Stimulated activated naive CD4-positive, alpha-beta T cell treated with Interleukin-2 at 50 U/mL for 16 hours (primary cell): ENCODE results near the gene STUB1.

Experiments
- DNase-seq: peaks from one replicate; lab custom pipeline; 2025; lab: John Stamatoyannopoulos, UW

STUB1 gene

DNA sequence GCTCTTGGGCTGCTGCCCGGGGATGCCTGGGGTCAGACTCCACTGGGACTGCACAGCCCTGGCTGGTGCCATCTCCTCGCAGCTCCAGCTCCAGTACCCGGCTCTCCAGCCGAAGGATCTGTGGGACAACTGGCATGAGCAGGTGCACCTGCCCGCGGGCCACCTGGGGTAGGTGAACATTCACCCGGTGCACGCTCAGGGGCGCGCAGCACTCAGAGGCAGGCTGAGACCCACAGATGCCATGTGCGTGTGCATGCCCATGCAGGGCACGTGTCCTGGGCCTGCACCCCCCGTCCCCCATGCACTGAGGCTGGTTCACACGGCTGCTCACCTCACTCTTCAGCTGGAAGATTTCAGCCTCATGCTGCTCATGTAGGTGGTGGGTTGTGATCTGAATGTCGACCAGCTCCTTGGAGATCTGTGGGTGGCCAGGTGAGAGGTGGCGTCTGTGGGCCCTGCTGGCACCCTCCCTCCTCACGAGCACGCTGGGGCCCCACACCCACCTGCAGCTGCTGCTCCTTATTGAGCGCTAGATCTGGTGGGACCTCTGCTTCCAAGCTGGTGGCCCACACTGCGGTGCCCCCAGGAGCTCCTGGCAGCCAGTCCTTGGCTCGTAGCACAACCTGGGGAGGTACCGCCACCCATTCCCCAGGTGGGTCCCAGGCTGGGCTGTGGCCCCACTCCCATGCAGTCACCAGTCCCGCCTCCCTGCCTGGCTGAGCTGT is 45.4 kb downstream of the STUB1 start:
- DNase-seq = no peak

DNA sequence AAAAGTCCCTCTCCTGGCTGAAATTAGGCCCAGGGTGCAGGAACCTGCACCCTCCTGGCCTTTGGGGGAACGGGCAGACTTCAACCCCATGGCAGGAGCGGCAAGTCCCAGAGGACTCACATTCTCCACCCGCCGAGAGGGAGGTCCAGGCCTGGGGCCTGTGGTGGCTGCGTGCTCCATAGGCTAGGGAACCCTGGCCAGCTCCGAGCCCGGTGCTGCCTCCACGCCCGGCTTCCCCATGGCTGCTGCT is 45.9 kb downstream of the STUB1 start:
- DNase-seq = no peak

DNA sequence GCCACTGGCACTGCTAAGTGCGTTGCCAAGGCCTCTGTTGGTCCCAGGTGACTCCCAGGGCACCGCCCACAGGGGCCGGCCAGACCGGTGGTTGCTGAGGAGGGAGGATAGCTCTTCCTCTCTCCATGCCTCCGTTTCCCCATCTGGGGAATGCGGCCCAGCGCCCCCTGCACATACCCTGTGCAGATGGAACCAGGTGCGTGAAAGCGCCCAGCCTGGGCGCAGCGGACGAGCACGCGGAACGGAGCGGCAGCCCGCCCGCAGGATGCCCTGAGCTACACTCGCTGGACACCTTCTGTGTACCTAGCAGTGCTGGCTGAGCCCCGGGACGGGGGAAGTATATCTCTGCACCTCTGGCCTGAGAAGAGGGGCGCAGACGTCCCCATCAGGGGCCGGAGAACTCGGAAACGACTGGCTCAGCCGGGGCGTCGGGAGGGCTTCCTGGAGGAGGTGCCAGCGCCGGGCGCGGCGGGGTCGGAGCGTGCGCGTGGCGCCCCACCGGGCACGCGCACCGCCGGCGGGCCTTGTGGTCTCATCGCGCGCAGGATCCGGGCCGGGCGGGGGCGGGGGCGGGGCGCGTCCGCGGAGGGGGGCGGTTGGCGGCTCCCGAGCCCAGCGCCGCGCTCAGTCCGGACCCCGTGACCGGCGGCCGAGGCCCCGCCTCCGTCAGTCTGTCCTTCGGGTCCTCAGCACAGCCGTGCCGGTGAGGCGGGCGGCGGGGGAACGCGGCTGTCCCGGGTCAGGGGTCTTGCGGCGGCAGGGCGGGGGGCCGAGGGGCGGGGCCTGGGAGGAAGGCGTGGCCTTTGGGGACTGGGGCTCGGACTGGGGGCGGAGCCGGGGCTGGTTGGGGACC is 46.5 kb downstream of the STUB1 start, which contains the start of the genes CCDC78 and HAGHL:
Gene CCDC78 (minus strand): TSS at position 6 of the 853 bp plus-strand sequence. CDS start 76 bp downstream, outside the sequence.
Gene HAGHL (plus strand): TSS at position 669 of the 853 bp plus-strand sequence. CDS start 404 bp downstream, outside the sequence.
- peak; percentile 50 for DNase-seq

DNA sequence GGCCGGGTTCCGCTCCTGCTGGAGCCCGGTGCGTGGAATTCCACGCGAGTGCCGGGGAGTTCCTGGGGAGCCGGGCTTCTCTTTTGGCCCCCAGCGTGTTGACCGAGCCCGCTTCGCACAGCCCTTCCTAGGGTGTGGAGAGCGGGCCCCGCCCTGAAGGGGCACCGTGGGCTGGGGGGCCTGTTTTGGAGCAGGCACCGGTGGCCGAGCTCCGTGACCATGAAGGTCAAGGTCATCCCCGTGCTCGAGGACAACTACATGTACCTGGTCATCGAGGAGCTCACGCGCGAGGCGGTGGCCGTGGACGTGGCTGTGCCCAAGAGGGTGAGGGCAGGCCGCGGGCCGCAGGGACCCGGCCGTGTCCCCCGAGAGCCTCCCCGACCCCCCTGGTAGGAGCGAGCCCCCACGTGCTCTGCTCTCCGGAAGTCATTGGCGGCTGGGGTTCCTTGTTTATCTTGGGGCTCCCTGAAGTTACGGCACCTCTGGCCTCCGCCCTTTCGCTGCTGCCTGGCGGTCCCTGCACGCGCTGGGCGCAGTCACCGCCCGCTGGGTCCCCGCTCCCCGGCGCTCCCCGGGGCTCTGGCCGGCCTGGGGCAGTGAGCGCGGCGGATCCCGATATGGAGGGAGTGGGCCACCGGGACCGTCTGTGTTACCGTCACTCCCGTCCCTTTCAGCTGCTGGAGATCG is 47.2 kb downstream of the STUB1 start:
- no peak for DNase-seq

DNA sequence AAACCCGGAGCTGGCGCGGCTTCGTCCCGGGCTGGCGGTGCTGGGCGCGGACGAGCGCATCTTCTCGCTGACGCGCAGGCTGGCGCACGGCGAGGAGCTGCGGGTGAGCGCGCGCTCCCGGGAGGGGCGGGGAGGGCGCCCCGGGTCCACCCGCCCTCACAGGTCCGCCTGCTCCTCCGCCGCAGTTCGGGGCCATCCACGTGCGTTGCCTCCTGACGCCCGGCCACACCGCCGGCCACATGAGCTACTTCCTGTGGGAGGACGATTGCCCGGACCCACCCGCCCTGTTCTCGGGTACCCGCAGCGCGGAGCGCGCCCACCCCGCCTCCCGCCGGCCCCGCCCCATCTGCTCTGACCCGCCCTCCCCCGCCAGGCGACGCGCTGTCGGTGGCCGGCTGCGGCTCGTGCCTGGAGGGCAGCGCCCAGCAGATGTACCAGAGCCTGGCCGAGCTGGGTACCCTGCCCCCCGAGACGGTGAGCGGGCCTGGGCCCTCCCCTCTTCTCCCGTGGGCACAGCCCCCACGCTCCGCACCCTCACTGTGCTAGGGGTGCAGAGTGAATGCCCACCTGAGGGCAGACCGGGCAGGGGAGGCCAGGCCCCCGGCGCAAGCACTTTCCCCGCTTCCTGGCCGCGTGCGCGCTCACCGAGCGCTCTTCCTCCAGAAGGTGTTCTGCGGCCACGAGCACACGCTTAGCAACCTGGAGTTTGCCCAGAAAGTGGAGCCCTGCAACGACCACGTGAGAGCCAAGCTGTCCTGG is 48.1 kb downstream of the STUB1 start:
- peak; percentile 55 for DNase-seq

DNA sequence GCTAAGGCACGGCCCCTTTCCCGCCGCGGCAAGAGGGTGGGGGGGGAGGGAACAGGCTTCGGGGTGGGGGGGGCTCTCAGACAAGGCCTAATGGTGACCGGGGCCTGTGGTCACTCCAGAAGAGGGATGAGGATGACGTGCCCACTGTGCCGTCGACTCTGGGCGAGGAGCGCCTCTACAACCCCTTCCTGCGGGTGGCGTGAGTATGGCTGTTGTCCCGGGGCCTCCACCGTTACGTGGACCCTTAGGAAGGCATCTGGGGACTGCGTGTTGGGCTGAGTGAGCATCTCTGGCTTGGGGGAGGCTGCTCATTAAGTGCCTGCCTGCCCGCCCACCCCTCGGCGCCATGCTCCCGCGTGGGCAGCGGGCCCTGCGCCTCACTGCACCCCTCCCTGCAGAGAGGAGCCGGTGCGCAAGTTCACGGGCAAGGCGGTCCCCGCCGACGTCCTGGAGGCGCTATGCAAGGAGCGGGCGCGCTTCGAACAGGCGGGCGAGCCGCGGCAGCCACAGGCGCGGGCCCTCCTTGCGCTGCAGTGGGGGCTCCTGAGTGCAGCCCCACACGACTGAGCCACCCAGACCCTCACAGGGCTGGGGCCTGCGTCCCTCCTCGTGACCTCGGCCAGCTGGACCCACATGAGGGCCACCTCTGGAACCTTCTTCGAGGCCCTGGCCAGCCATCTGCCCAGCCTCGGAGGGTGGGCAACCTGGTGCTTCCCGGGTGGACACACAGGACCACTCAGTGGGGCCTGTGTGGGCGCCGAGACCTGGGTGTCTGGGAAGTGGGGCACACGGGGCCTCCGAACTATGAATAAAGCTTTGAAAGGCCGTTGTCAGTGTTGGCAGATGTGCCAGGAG is 48.9 kb downstream of the STUB1 start:
- DNase-seq = no peak

DNA sequence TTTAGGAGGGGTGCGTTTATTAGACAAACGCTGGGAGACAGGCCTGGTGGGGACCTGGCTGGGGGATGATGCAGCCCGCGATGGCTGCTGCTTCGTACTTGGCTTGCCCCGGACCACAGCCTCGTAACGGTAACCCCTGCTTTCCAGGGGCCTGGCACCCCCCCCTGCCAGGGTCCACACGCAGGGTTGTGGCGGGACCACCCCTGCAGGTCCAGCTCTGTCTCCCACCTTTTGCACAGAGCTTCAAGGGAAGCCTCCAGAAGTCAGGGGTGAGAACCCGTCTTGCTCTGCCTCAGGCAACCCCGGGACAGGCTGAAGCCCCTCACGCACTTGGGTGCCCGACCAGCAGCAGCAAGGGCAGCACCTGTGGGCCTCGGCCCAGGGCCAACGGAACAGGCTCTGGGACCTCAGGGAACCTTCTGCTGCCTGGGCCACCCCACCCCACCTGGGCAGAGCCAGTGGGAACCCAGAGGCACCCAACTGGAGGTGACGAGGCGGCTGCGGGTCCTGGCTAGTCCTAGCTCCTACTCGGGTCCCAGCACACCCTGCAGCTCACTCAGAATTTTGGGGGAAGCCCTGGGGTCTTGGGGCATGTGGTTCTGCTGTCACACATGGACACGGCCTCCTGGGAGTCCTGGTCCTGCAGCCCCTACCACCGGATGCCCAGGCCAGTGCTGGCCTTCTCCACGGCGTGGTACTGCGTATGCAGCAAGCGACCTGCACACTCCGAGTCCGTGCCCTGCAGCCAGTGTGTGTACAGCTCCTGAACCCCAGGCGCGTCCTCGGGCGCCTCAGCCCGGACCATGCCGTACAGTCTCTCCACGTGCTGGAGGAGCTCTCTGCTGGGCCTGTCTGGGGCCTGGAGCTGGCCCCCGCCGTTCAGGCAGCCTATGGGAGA is 49.8 kb downstream of the STUB1 start:
- DNase-seq = no peak

DNA sequence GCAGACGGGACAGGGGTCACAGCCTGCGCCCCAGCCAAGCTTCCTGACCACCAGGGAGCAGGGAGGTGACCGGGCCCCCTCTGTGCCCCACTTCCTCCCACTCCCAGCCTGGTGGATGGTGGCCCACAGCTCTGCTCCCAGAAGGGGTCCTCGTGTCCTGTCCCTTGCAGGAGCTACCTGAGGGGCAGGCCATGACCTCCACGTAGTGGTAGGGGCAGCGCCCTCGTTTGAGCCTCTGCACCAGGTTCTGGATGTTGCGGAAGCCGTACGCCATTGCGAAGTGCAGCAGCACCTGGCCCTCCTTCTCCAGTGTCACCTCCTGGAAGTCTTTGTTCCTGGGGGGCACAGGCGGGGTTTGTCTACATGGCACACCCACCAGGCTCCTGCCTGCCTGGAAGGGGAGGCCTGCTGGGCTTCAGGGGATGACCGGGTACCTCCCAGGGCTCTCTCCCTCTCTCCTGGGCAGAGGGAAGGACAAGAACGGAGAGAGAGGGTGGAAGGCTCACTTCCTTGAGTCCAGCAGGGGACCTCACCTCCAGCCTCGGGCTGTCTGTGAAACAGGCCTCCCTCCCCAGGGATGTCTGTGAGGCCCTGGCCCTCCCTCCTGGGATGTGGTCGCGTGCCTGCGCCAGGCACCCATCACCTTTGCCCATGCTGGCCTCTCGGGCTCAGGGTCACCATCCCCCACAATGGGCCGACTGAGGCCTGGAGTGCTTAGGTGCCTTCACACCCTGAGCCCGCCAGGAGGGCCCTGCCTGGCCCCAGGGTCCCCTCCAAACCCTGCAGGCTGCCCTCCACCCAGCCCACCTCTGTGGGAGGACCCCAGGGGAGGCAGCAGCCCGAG is 50.7 kb downstream of the STUB1 start:
- DNase-seq = no peak

DNA sequence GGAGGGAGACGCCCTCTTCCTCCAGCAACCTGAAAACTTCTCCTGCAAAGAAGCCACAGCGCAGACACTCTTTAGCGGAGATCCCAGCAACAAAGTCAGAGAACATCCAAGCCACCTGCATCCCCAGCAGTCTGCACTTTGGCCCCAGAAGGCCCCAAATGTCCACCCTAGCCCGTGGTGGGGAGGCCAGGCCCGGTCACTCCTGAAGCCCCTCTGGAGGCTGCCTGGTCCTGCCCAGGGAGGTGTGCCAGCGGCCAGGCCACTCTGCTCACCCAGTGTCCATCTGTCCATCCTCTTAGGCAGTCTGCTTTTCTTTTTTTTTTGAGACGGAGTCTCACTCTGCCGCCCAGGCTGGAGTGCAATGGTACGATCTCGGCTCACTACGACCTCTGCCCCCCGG is 52.1 kb downstream of the STUB1 start:
- no peak for DNase-seq
